HL-60 (cell line): ENCODE results near the gene SOX18.

Source experiments
- CTCF ChIP-seq: IDR thresholded peaks from one replicate; pipeline ENCODE4 v1.5.1; 2011; ENCODE audit warnings: low read length, control low read depth, inconsistent platforms; ENCODE audit not compliant: insufficient read depth
- POLR2AphosphoS5 ChIP-seq: IDR thresholded peaks from 2 replicates; pipeline ENCODE4 v1.6.1; 2012; ENCODE audit warnings: low read depth

GRCh38 chr20:64074184-64074789 lies 24.8 kb upstream of the SOX18 start:
- TF ChIP-seq CTCF (no peak), POLR2AphosphoS5 (no peak)
